GM18519 (cell line): ENCODE data around the gene COMMD1.
"Not testable (repeated sequence)": the region's sequence is repeated elsewhere in the genome, so short reads cannot be mapped to it uniquely, and the experiment has no call there.

Experiments
- ATAC-seq: cut with Tn5 transposase; IDR thresholded peaks from one replicate; pipeline ENCODE4 v1.9.1; 2021; ENCODE audit warnings: mild to moderate bottlenecking, moderate library complexity; ENCODE audit not compliant: unreplicated experiment, low FRiP score

COMMD1 gene

GRCh38 chr2:61905372-61906185 lies at the start of gene COMMD1:
Gene COMMD1, plus strand, starts transcription at chr2:61905674. Its CDS starts 5 bp downstream, at chr2:61905679.
- peak; percentile 92 for ATAC-seq

GRCh38 chr2:61857224-61857623 lies 48.2 kb upstream of the COMMD1 start:
- no peak for ATAC-seq

GRCh38 chr2:61862085-61862484 lies 43.4 kb upstream of the COMMD1 start:
- no peak for ATAC-seq

- not testable (repeated sequence) for ATAC-seq
Measured at GRCh38 chr2:61866482-61867089, 38.9 kb upstream of the COMMD1 start.

- ATAC-seq = no peak
Measured at GRCh38 chr2:61876400-61876799, 29.1 kb upstream of the COMMD1 start.

GRCh38 chr2:61877571-61878245 lies 27.8 kb upstream of the COMMD1 start:
- ATAC-seq = no peak

GRCh38 chr2:61878761-61879160 lies 26.7 kb upstream of the COMMD1 start:
- ATAC-seq = no peak

GRCh38 chr2:61879351-61879750 lies 26.1 kb upstream of the COMMD1 start:
- not testable (repeated sequence) for ATAC-seq

- ATAC-seq = no peak
Measured at GRCh38 chr2:61882850-61883249, 22.6 kb upstream of the COMMD1 start.

GRCh38 chr2:61885896-61886603 lies 19.4 kb upstream of the COMMD1 start:
- ATAC-seq = no peak

GRCh38 chr2:61887717-61888266 lies 17.7 kb upstream of the COMMD1 start:
- no peak for ATAC-seq

GRCh38 chr2:61888267-61889055 lies 17.0 kb upstream of the COMMD1 start, which contains the start of gene CCT4:
Gene CCT4, minus strand, starts transcription at chr2:61888656. Its CDS starts 149 bp downstream, at chr2:61888507.
- peak; percentile 61 for ATAC-seq

- no peak for ATAC-seq
Measured at GRCh38 chr2:61898810-61899209, 6.7 kb upstream of the COMMD1 start.

- no peak for ATAC-seq
Measured at GRCh38 chr2:61900281-61900680, 5.2 kb upstream of the COMMD1 start.

- ATAC-seq = no peak
Measured at GRCh38 chr2:61906186-61906470, 654 bp downstream of the COMMD1 start.

GRCh38 chr2:61909116-61909515 lies 3.6 kb downstream of the COMMD1 start:
- no peak for ATAC-seq

GRCh38 chr2:61910603-61911002 lies 5.1 kb downstream of the COMMD1 start:
- no peak for ATAC-seq

- no peak for ATAC-seq
Measured at GRCh38 chr2:61911510-61911909, 6.0 kb downstream of the COMMD1 start.

GRCh38 chr2:61914794-61915193 lies 9.3 kb downstream of the COMMD1 start:
- ATAC-seq = not testable (repeated sequence)

GRCh38 chr2:61920548-61920947 lies 15.1 kb downstream of the COMMD1 start:
- ATAC-seq = no peak
